Right kidney (tissue), 1 donor: Measurements from ENCODE around the gene PAFAH1B2.
"Not testable (repeated sequence)": the region's sequence is repeated elsewhere in the genome, so short reads cannot be mapped to it uniquely, and the experiment has no call there.

ENCODE experiments used
- DNase-seq: peaks from one replicate; pipeline ENCODE4 v3.0.0-alpha.2; 2016

Gene PAFAH1B2

DNA sequence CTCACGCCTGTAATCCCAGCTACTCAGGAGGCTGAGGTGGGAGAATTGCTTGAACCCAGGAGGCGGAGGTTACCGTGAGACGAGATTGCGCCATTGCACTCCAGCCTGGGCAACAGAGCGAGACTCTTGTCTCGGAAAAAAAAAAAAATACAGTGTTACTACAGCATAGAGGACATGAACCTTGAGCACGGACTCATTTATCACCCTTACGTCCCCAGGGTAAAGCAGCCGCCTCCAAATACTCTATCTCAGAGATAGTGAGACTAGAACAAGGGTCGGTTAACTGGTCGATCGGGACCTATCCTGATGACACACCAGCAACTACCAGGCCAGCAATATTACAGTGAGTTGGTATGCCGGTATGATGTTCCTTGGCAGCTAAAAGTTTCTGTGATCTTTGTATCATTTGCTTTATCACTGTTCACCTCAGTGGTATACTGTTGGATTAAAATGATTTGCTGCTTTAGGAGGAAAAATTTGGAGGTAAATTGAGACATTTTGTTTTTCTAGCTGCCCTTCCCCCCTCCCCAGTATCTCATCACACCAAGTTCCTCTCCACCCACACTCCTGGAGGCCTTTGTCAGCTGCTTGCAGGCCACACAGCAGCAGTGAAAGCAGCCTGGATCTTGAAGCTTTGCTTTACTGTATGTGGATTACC, 27.4 kb downstream of the PAFAH1B2 start:
- peak; percentile 19 for DNase-seq

GRCh38 chr11:117172724-117173421, 28.8 kb downstream of the PAFAH1B2 start:
- peak; percentile 48 for DNase-seq

GRCh38 chr11:117175104-117175503, 31.0 kb downstream of the PAFAH1B2 start:
- DNase-seq, result no peak

GRCh38 chr11:117175781-117176180, 31.7 kb downstream of the PAFAH1B2 start:
- DNase-seq, result no peak

GRCh38 chr11:117176186-117176585, 32.1 kb downstream of the PAFAH1B2 start:
- DNase-seq, result no peak

- no peak for DNase-seq
Observed at GRCh38 chr11:117177534-117178209, 33.6 kb downstream of the PAFAH1B2 start.

- peak; percentile 84 for DNase-seq
Observed at GRCh38 chr11:117178210-117179034, 34.3 kb downstream of the PAFAH1B2 start, which contains the start of gene SIDT2. TSS of gene SIDT2 (plus strand) at chr11:117178743. CDS start at chr11:117179264, 521 bp downstream.

GRCh38 chr11:117179048-117179999, 35.2 kb downstream of the PAFAH1B2 start:
- DNase-seq, result peak; percentile 73

GRCh38 chr11:117180020-117180419, 35.9 kb downstream of the PAFAH1B2 start:
- no peak for DNase-seq

- DNase-seq, result peak; percentile 22
Observed at GRCh38 chr11:117180661-117181585, 36.8 kb downstream of the PAFAH1B2 start.

- DNase-seq, result no peak
Observed at GRCh38 chr11:117181586-117182550, 37.8 kb downstream of the PAFAH1B2 start.

- no peak for DNase-seq
Observed at GRCh38 chr11:117182551-117182935, 38.5 kb downstream of the PAFAH1B2 start.

- not testable (repeated sequence) for DNase-seq
Observed at GRCh38 chr11:117183178-117183577, 39.1 kb downstream of the PAFAH1B2 start.

DNA sequence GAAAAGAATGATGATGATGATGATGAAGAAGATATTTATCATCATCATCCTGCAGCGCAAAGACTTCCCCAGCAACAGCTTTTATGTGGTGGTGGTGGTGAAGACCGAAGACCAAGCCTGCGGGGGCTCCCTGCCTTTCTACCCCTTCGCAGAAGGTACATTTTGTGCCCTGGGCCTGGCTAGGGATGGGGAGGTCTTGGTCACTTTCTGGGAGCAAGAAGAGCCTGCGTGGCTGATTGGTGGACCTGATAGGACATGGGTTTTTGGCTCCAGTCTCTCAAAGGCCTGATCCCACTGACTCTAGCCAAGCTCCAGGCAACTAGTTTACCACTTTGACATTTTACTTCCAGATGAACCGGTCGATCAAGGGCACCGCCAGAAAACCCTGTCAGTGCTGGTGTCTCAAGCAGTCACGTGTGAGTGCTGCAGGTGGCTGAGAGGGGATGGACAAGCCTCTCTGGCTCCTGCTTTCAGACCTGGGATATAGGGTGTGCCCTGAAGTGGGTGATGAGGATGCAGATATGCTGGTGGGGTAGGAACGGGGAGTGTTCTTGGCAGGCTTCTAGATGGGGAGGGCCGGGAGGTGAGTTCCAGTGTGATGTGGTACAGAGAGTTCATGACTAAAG, 39.8 kb downstream of the PAFAH1B2 start:
- no peak for DNase-seq

GRCh38 chr11:117185736-117186430, 41.8 kb downstream of the PAFAH1B2 start:
- no peak for DNase-seq

DNA sequence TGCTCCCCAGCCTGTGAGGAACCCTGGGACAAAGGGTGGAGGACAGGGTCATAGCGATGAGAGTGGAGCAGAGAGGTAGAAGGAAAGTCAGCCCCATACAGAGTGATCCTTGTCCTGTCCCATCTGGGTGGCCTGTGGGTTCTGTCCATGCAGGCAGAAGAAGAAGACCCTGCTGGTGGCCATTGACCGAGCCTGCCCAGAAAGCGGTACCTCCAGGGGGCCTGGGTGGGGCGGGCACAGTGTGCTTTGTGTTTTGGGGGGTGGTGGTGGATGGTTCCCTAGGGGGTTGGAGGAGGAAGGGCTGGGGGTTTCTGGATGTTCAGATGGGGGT, 42.3 kb downstream of the PAFAH1B2 start:
- DNase-seq, result no peak

GRCh38 chr11:117187007-117187406, 42.9 kb downstream of the PAFAH1B2 start:
- no peak for DNase-seq

DNA sequence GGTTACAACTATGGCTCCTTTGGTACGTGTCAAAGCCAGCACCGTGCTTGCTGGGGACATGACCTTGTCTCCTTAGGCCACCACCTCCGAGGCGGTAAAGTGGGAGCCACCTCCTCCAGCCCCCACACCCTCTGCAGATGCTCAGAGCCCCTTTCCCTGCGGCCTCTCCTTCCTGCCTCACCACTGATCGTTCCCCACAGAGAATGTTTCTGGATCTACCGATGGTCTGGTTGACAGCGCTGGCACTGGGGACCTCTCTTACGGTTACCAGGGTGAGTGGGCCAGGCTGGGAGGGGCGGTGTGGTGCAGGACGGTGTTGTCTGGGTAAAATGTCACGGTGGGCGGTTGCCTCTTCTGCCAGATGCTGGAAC, 43.3 kb downstream of the PAFAH1B2 start:
- DNase-seq, result no peak
